Measurements from ENCODE around the gene ZNF25. TPM values are rescaled to one million over a fixed set of nuclear protein-coding genes. Genes with fewer than 3 reads are reported as not detected.

ZNF25 gene
- total and polyA plus RNA-seq, 9 of the 15 experiments (the other 6 are each of a cell fraction or from before 2014, with no cell fraction given), result 0.62 to 2.3 (median 1.6) TPM

GRCh38 chr10:37991655-37992054 lies 15.2 kb upstream of the ZNF25 start:
- no peak overlapping the region for H3K27ac ChIP-seq (ENCODE audit: extremely low read depth, low read depth, low read length)
- H2AFZ ChIP-seq (ENCODE audit: low read depth, low read length), result no peak overlapping the region
- in situ Hi-C loops (cut with MboI) (no loop called here), intact Hi-C loops (cut with micrococcal nuclease) (no loop called here)
- ChIA-PET POLR2A (no interaction called here), CTCF (ENCODE audit: low intra/inter-chr PET ratio) (no interaction called here)
- TF ChIP-seq SMAD3 (CRISPR knock-in tag; conservative IDR thresholded peaks at IDR 0.05) (no peak), HES1 (IDR thresholded peaks at IDR 0.05; ENCODE audit: low read depth) (no peak), STAG1 (CRISPR knock-in tag; IDR thresholded peaks at IDR 0.05; ENCODE audit: borderline replicate concordance) (no peak), ZNF280B (CRISPR knock-in tag; IDR thresholded peaks at IDR 0.05) (no peak), ZNF12 (CRISPR knock-in tag; IDR thresholded peaks at IDR 0.05) (no peak), TAF9B (IDR thresholded peaks at IDR 0.05; ENCODE audit: partially characterized antibody) (no peak), TCFL5 (CRISPR knock-in tag; conservative IDR thresholded peaks at IDR 0.05) (no peak), MIER1 (IDR thresholded peaks at IDR 0.05; ENCODE audit: low read depth) (no peak), FOXO4 (CRISPR knock-in tag; IDR thresholded peaks at IDR 0.05) (no peak), ZBTB2 (IDR thresholded peaks at IDR 0.05) (no peak), ETS2 (tag; IDR thresholded peaks at IDR 0.05; ENCODE audit: borderline replicate concordance, poor library complexity, severe bottlenecking) (no peak), MAX (CRISPR knock-in tag; IDR thresholded peaks at IDR 0.05) (no peak), CREM (IDR thresholded peaks at IDR 0.05; ENCODE audit: low read depth) (no peak), ZNF282 (CRISPR knock-in tag; IDR thresholded peaks at IDR 0.05) (no peak), ATF3 (IDR thresholded peaks at IDR 0.05) (no peak), ATF3 (CRISPR knock-in tag; conservative IDR thresholded peaks at IDR 0.05) (no peak), ZFP36 (IDR thresholded peaks at IDR 0.05; ENCODE audit: low read depth, low read length, partially characterized antibody) (no peak), KDM4B (IDR thresholded peaks at IDR 0.05; ENCODE audit: borderline replicate concordance in 2 of 2, low read depth in 1 of 2) (no peak)
- no peak overlapping the region for H3K4me2 ChIP-seq (ENCODE audit: insufficient read depth, low read length)
- no peaks in the 10 kb centered on the region for H3K79me2 ChIP-seq (ENCODE audit: control insufficient read depth, insufficient read depth, low read length)
- FAIRE-seq (no peak), DNase-seq (ENCODE audit: extremely low read depth in 1 of 4, low spot score in 3 of 4) (no peak), ATAC-seq (no peak)
- BruUV-seq (replicated peaks), result no TSS peak
- WGBS (ENCODE audit: insufficient coverage, low coverage, missing lambda C conversion rate), result 0% methylated on average over 2 of the region's 2 CpGs
- no peaks in the 10 kb centered on the region for H3K9me3 ChIP-seq (replicated peaks; ENCODE audit: control insufficient read depth, insufficient read depth, low read depth, low read length)
- no peak overlapping the region for H3K4me3 ChIP-seq
- H4K20me1 ChIP-seq (replicated peaks; ENCODE audit: control insufficient read depth, insufficient read depth, low read length), result no peaks in the 10 kb centered on the region
- H3K27me3 ChIP-seq (ENCODE audit: control insufficient read depth in 2 of 2, insufficient read depth in 2 of 2, low read length in 2 of 2), result no peaks in the 10 kb centered on the region
- H3K36me3 ChIP-seq (ENCODE audit: control insufficient read depth, insufficient read depth, low read length), result no peaks in the 10 kb centered on the region
- no peaks in the 10 kb centered on the region for H3K4me1 ChIP-seq (replicated peaks in 1 of 2; ENCODE audit: control insufficient read depth in 2 of 2, insufficient read depth in 2 of 2, low read length in 2 of 2)
- H3K9me1 ChIP-seq (ENCODE audit: control insufficient read depth, insufficient read depth, low read length), result no peaks in the 10 kb centered on the region
- no peak overlapping the region for H3K9ac ChIP-seq (ENCODE audit: insufficient read depth in 1 of 2, low read depth in 2 of 2, low read length in 2 of 2)

Data from K562 (cell line).